Left lung (tissue), 10 donors: ENCODE results near the gene TSPYL6. TPM values are rescaled to one million over a fixed set of nuclear protein-coding genes. Genes with fewer than 3 reads are reported as not detected.

Experiments
- ATAC-seq: fragments of 200-7000 bp; cut with Tn5 transposase; one replicate; pipeline ENCODE4 v1.9.1; 2020; ENCODE audit warnings: moderate library complexity
- DNase-seq, 4 donors: peaks; one replicate each; pipeline ENCODE4 v3.0.0-alpha.2; 2013 to 2020
- H3K27ac ChIP-seq, 2 donors: fragments of 200-600 bp; sonication (generic) in 1 of 2; one replicate each; pipeline versions ENCODE4 v1.5.0 to v1.8.0; 2020 to 2021
- H3K27me3 ChIP-seq, 2 donors: fragments of 200-600 bp; sonication (generic) in 1 of 2; one replicate each; pipeline versions ENCODE4 v1.5.0 to v1.8.0; 2020 to 2021
- H3K36me3 ChIP-seq, 2 donors: fragments of 200-600 bp; sonication (generic) in 1 of 2; one replicate each; pipeline versions ENCODE4 v1.5.0 to v1.8.0; 2020 to 2021
- H3K4me1 ChIP-seq, 2 donors: fragments of 200-600 bp; one replicate each; pipeline ENCODE4 v1.8.0; 2021
- H3K4me3 ChIP-seq, 2 donors: fragments of 200-600 bp; sonication (generic) in 1 of 2; one replicate each; pipeline versions ENCODE4 v1.5.0 to v1.8.0; 2020 to 2021; ENCODE audit warnings: mild to moderate bottlenecking in 1 of 2
- H3K9me3 ChIP-seq, 2 donors: fragments of 200-600 bp; sonication (generic) in 1 of 2; one replicate each; pipeline versions ENCODE4 v1.5.0 to v1.8.0; 2020 to 2021
- intact Hi-C, 2 donors: fragments of 100-400 bp; cut with DNase I; formaldehyde crosslinking; loops; one replicate each; pipeline versions ENCODE4 v1.11.2 to v1.14.2; 2022
- polyA plus RNA-seq, 6 donors: library from polyadenylated mRNA; unstranded; fragments of 120-200 nt; gene quantifications; one replicate each; pipeline ENCODE4 v1.2.1, GENCODE V29; 2013; ENCODE audit not compliant: insufficient read length in 6 of 6
- total RNA-seq, 2 donors: library from RNA; stranded (reverse); fragmentation: NEBNext Ultra II Directional; extraction: Animal tissue kit (Norgen Biotek cat#: 25700); gene quantifications; one replicate each; pipeline ENCODE4 v1.2.1, GENCODE V29; 2021
- TF ChIP-seq, protein P1 (sequence below), 2 donors: fragments of 200-600 bp; sonication (generic) in 1 of 2; IDR thresholded peaks; one replicate each; pipeline versions ENCODE4 v1.5.0 to v1.8.0; 2021; ENCODE audit warnings: antibody characterized with exemption in 2 of 2
- donor health status: DM: no; HTN: yes; CAD: no.
- donor health status: DM: no; HTN: no; CAD: no.

Gene TSPYL6
- total and polyA plus RNA-seq, 8 donors, result 0.07 to 0.21 (median 0.11) TPM; not detected in 2

DNA sequence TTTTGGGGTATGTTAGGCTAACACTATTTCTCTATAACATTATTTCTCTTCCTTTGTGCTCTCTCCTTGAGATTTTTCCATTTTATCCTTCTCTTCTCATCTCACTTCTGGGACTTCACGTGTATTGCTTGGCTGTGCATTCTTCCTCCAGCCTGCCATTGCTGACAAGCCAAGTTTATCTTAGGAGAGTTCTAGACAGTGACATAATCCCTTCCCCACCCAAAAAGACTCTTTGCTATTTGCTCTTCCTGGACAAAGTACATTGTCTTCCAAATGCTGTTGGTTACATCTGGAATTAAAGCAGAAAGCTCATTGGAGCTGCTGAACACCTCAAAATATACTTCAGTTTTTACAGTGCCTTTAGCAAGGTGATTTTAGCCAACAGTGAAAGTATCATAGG is 8.9 kb downstream of the TSPYL6 start:
- intact Hi-C loops, result no loop called here
- DNase-seq (no peak), ATAC-seq (no peak)
- Histone ChIP-seq H3K27ac (no peak overlapping the region), H3K36me3 (no peaks in the 10 kb centered on the region), H3K4me3 (no peak overlapping the region), H3K4me1 (no peaks in the 10 kb centered on the region), H3K27me3 (no peaks in the 10 kb centered on the region), H3K9me3 (no peaks in the 10 kb centered on the region)
- TF ChIP-seq, protein P1, sequence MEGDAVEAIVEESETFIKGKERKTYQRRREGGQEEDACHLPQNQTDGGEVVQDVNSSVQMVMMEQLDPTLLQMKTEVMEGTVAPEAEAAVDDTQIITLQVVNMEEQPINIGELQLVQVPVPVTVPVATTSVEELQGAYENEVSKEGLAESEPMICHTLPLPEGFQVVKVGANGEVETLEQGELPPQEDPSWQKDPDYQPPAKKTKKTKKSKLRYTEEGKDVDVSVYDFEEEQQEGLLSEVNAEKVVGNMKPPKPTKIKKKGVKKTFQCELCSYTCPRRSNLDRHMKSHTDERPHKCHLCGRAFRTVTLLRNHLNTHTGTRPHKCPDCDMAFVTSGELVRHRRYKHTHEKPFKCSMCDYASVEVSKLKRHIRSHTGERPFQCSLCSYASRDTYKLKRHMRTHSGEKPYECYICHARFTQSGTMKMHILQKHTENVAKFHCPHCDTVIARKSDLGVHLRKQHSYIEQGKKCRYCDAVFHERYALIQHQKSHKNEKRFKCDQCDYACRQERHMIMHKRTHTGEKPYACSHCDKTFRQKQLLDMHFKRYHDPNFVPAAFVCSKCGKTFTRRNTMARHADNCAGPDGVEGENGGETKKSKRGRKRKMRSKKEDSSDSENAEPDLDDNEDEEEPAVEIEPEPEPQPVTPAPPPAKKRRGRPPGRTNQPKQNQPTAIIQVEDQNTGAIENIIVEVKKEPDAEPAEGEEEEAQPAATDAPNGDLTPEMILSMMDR (IDR thresholded peaks at IDR 0.05), result no peak

DNA sequence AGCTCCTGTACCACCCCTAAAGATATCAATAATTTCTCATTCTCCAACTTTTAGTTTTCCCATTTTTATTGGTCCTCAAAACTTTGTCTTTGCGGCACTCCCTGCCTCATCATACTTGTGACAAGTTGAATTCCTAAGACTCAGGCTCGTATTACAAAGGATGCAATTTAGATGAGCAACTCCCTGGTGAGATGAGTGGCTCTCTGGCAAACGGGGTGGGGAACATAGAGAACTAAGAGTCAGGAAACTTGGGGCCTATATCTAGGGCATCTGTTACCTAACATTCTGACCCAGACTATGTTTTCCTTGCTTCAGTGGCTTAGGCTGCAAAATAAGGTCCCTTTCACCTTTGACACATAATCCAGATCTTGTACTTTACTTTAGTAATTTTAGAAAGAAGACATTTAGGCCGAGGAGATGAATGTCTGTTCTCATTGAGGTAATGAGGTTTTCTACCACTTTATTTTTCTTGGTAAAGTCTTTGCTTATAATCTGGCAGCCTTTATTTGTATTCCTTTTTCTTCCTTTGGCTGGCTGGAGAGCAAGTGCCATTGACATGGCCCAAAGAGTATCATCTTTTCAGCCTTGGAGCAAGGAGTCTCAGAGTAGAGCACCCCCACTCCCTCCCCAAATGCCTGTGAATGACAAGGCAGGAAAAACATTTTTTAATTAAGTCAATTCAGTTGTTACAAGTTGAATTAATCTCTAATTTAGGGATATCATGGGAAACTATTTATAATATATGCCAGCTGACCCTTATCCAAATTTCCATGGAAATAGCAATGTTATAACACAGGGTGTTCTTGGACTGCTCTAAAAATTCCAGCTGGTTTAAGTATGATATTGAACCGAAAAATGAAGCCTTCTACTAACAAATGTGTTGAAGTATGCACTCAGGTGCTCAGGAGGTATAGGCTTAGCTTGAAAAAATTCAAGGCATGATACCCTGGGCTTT is 15.2 kb downstream of the TSPYL6 start:
- Histone ChIP-seq H3K27ac (no peak overlapping the region), H3K4me1 (no peaks in the 10 kb centered on the region), H3K27me3 (no peaks in the 10 kb centered on the region), H3K4me3 (no peak overlapping the region), H3K9me3 (peaks cover 0 to 6% of the 10 kb centered on the region in 2 donors), H3K36me3 (no peaks in the 10 kb centered on the region)
- intact Hi-C loops, result no loop called here
- TF ChIP-seq, protein P1 (IDR thresholded peaks at IDR 0.05), result no peak
- DNase-seq (peak in 2 of 4 donors; percentile 63 to 70), ATAC-seq (peak; percentile 29)

DNA sequence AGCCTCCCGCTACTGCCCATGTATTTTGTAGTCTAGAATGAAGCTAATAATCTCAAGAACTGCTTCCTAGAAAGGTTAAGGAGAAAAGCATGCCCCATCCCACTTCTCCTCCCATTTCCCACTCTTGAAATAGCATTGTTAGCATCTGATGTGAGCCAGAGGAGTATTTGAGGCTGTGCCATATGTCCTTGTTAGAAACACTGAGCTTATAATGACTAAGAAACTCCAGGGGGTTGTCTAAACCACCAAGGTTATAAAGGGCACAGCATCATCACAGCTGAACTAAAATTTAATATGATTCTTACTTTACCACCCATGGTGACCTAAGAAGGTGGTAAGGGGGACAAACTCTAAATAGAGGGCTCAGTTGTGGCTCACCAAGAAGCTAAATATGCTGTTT is 16.6 kb downstream of the TSPYL6 start:
- ATAC-seq, result no peak
- no peak overlapping the region for H3K27ac ChIP-seq
- H3K36me3 ChIP-seq, result no peaks in the 10 kb centered on the region
- intact Hi-C loops, result no loop called here
- peaks cover 0 to 6% of the 10 kb centered on the region in 2 donors for H3K9me3 ChIP-seq
- TF ChIP-seq, protein P1 (IDR thresholded peaks at IDR 0.05), result no peak
- no peak for DNase-seq
- no peaks in the 10 kb centered on the region for H3K27me3 ChIP-seq
- H3K4me3 ChIP-seq, result no peak overlapping the region
- no peaks in the 10 kb centered on the region for H3K4me1 ChIP-seq

DNA sequence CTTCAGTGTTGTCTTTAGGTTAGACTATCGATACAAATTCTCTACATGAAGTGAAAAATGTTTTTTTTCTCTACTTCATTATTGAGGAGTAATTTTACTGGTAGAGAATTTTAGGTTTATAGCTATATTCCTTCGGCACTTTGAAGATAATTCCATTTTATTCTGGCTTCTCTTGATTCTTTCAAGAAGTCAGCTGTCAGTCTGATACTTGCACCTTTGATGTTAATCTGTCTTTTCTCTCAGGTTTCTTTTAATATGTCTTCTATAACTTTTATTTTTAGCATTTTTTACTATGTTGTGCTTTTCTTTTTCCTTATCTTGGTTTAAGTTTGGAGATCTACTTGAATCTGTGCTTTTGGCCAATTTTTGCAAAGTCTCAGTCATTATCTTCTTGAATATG is 18.6 kb downstream of the TSPYL6 start:
- H3K9me3 ChIP-seq, result peaks cover 0 to 9% of the 10 kb centered on the region in 2 donors
- ATAC-seq (no peak), DNase-seq (no peak)
- TF ChIP-seq, protein P1 (IDR thresholded peaks at IDR 0.05), result no peak
- intact Hi-C loops, result no loop called here
- H3K27ac ChIP-seq, result no peak overlapping the region
- no peaks in the 10 kb centered on the region for H3K27me3 ChIP-seq
- no peak overlapping the region for H3K4me3 ChIP-seq
- H3K4me1 ChIP-seq, result no peaks in the 10 kb centered on the region
- no peaks in the 10 kb centered on the region for H3K36me3 ChIP-seq

DNA sequence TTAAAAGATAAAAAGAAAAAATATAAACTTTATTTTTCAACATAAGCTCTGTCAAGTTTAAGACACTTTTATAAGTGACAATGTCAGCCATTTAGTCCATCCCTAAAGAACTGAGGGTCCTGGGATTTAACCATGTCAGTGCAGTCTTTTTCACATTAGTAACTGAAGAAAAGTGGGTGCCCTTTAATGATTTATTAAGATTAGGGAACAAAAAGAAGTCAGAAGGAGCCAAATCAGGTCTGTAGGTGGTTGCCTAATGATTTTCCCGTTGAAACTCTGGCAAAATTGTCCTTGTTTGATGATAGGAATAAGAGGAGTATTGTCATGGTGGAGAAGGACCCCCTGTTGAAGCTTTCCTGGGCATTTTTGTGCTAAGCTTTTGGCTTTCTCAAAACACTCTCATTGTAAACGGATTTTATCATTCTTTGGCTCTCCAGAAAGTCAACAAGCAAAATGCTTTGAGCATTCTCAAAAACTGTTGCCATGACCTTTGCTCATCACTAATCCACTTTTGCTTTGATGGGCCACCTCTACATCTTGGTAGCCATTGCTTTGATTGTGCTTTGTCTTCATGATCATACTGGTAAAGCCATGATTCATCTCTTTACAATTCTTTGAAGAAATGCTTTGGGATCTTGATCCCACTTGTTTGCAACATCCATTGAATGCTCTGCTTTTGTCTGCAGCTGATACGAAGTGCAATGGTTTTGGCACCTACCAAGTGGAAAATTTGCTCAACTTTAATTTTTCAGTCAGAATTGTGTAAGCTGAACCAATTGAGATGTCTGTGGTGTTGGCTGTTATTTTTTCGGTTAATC is 22.0 kb downstream of the TSPYL6 start:
- no peak overlapping the region for H3K27ac ChIP-seq
- no peaks in the 10 kb centered on the region for H3K4me1 ChIP-seq
- H3K9me3 ChIP-seq, result peaks cover 0 to 15% of the 10 kb centered on the region in 2 donors
- H3K27me3 ChIP-seq, result no peaks in the 10 kb centered on the region
- DNase-seq, result no peak
- no peaks in the 10 kb centered on the region for H3K36me3 ChIP-seq
- TF ChIP-seq, protein P1 (IDR thresholded peaks at IDR 0.05), result no peak
- intact Hi-C loops, result no loop called here
- ATAC-seq, result no peak
- H3K4me3 ChIP-seq, result no peak overlapping the region
